Stimulated activated CD8-positive, alpha-beta memory T cell treated with anti-CD3 and anti-CD28 coated beads, Interleukin-7, amount 100 ng/mL, for 4 hours (primary cell): ENCODE results near the gene OR13J1.
"Not testable (repeated sequence)": the region's sequence is repeated elsewhere in the genome, so short reads cannot be mapped to it uniquely, and the experiment has no call there.

ENCODE experiments used
- DNase-seq, 2 donors: peaks; one replicate each; pipeline ENCODE4 v3.0.0-alpha.2; 2020; ENCODE audit warnings: low read depth in 2 of 2

Gene OR13J1

DNA sequence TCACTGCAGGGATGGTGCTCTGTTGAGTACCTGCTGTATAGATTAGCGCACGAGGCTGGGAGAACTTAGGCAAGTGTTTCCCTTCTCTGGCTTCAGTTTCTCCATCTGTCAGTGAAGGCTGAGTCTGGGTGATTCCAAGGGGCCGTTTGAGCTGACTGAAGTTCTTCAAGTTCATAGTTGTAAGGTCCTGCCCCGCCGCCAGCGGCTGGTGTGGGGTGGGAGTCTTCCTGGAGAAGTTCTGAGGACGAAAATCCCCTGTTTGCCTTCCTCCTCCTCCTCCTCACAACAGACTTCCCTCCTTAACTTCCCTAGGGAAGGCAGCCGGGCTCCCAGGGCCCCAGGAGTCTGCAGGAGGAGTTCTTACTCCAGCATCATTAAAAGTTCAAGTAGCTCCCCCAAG lies 34.1 kb upstream of the OR13J1 start:
- no peak for DNase-seq

DNA sequence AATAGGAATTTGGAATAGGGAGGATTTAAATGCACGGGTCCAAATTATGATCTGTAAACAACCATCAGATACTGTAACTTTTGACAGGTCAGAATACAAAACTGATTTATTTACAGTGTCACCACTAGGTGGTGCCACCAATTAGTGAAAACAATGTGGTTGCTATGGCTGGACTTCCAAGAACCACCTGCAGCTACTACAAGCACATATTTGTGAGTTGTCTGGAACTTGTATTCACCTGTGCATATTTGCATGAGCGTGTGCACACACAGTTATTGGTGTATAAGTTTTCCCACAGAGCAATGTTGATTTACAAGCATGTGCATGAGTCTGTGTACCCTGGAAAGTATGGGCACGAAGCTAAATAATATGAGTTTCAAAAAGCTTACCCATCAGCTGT lies 32.8 kb upstream of the OR13J1 start:
- no peak for DNase-seq

DNA sequence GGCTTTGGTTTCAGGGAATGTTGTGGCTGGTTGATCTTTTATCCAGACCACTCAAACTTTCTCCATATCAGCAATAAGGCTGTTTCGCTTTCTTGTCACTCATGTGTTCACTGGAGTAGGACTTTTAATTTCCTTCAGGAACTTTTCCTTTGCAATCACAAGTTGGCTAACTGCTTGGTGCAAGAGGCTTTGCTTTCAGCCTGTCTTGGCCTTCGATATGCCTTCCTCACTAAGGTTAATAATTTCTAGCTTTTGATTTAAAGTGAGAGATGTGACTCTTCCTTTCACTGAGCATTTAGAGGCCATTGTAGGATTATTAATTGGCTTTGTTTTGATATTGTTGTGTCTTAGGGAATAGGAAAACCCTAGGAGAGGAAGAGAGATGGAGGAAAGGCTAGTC lies 28.8 kb upstream of the OR13J1 start:
- no peak for DNase-seq

DNA sequence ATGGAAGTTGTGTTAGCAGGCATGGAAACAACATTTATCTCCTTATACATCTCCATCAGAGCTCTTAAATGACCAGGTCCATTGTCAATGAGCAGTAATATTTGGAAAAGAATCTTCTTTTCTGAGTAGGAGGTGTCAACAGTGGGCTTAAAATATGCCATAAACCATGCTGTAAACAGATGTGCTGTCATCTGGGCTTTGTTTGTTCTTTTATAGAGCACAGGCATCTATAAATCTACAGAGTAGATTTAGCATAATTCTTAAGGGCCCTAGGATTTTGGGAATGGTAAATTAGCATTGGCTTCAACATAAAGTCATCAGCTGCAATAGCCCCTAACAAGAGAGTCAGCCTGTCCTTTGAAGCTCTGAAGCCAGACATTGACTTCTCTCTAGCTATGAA lies 28.1 kb upstream of the OR13J1 start:
- DNase-seq = no peak

DNA sequence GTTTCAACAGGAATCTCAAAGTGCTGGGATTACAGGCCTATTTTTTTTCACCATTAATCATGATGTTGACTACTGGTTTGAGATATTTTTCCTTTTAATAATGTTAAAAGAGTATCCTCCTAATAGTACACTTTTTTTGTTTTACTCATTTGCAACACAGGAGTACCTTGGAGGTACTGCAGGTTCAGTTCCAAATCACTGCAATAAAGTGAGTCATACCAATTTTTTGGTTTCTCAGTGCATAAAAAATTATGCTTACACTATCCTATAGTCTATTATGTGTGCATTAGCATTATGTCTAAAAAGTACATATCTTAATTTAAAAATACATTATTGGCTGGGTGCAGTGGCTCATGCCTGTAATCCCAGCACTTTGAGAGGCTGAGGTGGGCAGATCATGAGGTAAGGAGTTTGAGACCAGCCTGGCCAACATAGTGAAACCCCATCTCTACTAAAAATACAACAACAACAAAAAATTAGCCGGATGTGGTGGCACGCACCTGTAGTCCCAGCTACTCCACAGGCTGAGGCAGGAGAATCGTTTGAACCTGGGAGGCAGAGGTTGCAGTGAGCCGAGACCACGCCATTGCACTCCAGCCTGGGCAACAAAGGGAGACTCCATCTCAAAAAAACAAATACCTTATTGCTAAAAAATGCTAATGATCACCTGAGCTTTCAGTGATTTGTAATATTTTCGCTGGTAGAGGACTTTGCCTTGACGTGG lies 27.3 kb upstream of the OR13J1 start:
- DNase-seq = not testable (repeated sequence)

DNA sequence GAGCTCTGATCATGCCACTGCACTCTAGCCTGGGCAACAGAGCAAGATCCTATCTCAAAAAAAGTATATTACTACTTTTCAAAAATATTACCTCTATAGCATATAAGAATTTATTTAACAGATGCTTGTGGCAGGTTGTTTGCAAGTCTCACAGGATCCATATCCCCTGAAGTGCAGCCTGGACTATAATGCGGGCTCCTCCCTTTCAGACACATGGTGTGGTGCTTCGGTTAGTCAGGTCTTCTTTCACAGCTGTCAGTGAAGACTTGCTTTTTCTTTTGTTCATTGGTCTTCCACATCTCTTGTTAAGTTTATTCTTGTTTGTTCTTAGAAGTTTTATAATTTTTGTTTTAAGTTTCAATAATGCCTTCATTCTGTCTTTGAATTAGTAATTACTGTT lies 26.4 kb upstream of the OR13J1 start:
- DNase-seq = no peak

DNA sequence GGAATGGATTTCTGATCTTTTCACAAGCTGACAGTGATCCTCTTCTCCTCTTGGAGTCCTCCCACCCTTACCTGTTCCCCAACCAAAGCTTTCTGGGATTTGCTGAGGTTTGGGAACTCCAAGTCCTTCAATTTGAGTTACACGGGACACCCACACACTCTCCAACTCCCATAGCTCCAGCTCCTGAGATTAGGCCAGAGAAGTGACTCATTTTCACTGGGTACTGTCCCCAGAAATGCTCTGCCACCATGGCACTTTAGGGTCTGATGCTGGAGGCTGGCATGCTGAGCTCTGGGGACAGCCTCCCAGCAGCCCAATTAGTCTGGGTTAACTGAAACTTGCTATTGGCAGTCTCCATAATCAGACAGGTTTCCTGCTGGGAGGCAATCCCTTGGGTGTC lies 21.9 kb upstream of the OR13J1 start:
- no peak for DNase-seq

DNA sequence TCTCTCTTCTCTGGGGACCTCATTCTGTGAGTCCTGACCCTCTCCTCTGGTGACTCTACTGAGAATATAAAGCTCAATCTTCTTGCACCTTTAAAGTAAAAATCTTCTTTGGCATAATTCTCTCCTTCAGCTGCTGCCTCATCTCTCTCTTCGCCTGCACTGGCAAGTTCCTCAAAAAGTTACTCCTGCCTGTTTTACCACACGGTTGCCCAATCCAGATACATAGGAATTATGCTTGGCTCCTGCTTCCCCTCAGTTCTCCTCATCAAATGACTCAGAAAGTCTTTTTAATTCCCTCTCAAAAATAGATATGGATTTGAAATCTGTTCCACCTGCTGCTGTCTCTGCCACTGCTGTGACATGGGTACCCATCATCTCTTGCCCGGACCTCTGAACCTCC lies 21.4 kb upstream of the OR13J1 start:
- no peak for DNase-seq

DNA sequence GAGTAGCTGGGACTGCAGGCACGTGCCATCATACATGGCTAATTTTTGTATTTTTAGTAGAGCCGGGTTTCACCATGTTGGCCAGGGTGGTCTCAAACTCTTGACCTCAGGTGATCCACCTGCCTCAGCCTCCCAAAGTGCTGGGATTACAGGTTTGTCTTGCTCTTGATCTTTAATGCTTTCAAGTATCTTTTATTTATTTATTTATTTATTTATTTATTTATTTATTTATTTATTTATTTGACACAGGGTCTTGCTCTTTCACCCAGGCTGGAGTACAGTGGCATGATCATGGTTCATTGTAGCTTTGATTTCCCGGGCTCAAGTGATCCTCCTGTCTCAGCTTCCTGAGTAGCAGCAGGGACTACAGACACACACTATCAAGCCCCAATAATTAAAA lies 14.7 kb upstream of the OR13J1 start:
- DNase-seq = not testable (repeated sequence)

DNA sequence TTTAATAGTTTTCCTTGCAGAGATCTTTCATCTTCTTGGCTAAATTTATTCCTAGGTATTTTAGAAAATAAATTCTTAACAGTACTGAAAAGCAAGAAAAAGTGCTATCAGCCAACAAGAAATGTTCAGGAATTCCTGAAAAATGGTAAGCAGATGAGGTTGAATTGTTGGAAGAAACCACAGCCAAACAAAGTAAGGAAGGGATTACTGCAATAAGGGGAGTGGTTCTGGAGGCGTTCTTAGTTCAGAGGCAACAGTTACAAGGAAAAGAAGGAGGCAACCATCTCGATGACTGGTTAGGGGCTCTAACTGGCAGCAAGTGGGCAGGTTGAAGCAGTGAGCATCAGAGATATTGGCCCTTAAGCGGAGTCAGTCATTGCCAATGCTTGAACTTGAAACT lies 12.8 kb upstream of the OR13J1 start:
- DNase-seq = no peak

DNA sequence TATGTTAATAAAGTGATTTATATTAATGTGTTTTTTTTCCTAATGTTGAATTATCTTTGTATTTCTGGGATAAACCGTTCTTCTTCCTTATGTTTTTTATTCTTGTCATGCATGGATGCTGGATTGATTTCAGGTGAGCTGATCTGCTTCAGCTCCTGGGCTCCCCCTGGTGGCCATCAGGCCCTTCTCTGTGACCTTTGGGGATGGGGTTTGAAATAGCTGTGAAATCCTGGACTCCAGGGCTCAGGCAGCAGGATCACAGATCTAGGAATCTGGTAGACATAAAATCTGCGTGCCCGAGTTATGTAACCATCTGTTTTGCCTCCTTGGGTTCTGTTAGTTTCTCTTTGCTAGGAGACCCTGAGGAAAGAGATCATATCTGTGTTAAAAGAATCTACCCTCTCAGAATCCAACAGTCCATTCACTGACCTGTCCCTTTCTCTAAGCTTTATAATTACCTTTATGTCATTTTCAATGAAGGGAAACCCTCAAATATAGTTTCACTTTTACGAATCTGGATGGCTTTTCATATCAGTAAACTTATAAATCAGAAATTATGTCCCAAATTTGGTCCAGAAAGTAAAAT lies 12.2 kb upstream of the OR13J1 start:
- DNase-seq = peak; percentile 61 to 62

DNA sequence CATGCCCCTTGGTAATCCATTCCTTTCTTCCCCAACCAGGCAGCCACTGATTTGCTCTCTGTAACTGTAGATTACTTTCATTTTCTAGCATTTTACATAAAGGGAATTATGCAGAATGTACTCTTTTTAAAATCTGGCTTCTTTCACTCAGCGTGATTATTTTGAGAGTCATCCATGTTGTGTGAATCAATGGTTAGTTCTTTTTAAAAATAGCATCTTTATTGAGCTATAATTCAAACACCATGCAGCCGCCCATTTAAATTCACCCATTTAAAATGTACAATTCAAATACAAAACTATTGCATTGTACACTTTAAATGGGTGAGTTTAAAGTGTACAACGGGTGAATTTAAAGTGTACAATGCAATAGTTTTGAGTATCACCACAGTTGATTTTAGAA lies 2.3 kb upstream of the OR13J1 start:
- DNase-seq = no peak

DNA sequence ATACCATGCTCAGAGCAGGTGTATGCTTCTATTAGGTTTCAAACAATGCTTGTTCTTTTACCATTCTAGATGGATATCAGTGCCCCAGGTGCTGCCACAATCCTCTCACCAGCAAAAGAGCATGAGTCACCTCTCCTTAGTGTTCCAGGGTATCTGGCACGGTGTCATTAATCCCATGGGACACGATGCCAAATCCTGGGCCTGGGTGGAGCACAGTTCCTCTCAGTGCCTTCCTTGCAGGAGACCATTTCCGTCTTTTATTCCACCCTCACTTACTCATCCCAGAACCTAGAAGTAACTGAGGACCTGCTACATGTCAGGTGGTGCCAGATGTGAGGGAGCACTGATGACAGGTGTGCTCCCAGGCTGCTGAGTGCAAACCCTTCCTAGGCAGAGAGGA lies 1.3 kb upstream of the OR13J1 start:
- DNase-seq = no peak

DNA sequence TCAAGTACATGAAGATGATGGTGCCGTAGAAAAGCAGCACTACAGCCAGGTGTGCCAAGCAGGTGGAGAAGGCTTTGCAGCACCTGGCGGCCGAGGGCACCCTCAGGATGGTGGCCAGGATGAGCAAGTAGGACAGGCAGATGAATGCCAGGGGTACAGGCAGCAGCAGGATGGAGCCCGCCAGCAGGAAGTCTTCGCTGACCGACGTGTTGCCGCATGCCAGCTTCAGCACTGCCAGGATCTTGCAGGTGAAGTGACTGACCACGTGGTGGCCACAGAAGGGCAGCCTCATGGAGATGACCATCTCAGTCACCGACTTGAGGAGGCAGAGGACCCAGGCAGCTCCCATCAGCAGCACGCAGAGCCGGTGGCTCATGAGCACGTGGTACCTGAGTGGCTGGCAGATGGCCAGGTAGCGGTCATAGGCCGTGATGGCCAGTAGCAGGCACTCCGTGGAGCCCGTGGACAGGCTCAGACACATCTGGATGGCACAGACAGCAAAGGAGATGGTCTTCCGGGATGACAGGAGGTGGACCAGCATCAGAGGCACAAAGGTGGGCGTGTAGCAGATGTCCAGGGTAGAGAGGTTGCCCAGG lies 482 bp downstream of the OR13J1 start:
- DNase-seq = no peak

DNA sequence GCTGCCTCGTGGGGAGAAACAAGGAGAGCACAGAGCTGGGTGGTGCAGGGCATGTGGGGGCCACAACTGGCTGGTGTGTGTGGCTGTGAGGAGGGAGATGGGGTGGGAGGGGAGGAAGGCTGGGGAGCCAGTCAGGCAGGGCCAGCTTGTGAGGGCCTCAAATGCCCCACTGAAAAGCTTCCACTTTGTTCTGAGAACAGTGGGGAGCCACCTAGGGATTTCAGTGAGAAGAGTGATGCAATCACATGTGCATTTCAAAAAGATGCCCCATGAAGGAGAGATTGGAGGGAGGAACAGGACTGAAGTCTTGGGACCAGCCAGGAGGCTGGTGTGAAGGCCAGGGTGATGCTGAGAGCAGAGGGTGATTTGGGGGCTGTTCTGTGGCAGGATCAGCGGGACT lies 1.3 kb downstream of the OR13J1 start:
- DNase-seq = no peak

DNA sequence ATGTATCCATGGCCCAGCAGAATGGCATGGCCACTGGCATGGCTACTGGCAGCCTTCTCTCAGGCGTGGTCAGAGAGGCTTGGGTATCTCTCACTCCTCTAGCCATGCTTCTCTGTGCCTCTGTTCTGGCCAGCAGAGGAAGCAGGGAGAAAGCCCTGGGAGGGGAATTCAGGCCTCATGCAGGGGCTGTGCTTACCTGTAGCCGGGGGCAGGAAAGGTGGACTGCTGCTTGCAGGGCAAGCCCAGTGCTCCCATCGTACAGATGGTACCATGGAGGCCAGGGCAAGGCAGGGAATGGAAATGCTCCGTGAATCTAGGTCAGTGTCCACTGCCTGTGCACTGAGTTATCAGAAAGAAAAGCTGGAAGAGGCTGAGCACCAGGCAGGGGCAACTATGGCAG lies 2.7 kb downstream of the OR13J1 start:
- DNase-seq = no peak

DNA sequence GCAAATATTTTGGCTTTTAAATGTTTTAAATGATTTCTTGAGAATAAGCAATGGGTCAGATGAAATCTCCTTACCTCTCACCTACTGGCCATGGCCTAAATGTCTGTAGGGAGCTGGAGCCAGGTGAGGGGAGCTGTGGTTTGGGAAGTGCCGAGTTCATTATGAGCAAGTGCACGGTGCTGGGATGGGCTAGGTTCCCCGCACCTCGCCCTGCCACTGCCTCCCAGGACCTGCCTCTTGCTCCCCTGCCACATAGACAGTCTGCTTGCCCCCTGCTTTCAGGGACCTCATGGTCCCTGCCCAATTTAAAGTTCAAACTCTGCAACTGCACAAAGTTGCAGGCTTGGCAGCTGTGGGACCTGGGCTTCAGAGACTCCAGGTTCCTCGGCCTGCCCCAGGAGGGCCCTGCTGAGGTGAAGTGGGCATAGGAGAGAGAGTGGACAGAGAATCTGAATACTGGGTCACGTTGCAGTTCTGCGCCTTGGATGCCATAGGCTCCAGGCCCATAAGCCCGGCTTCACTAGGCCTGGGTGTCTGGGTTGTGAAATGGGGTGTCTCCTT lies 5.4 kb downstream of the OR13J1 start:
- DNase-seq = no peak

DNA sequence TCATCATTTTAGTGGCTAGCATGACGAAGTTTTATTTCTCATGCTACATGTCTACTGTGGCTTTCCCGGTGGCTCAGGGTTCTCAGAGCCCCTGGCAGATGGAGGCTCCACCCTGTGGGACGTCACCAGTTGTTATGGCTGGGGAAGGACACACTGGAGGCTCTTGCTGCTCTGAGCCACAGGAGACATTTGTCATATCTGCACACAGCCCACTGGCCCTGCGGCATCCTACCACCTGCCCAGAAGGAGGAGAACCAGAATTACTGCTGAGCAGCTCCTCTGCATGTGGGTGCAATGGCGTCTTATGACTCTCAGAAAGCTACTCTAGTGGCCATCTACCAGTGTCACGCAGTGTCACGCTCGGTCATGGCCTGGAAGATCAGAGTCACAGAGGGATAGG lies 6.6 kb downstream of the OR13J1 start:
- DNase-seq = no peak

DNA sequence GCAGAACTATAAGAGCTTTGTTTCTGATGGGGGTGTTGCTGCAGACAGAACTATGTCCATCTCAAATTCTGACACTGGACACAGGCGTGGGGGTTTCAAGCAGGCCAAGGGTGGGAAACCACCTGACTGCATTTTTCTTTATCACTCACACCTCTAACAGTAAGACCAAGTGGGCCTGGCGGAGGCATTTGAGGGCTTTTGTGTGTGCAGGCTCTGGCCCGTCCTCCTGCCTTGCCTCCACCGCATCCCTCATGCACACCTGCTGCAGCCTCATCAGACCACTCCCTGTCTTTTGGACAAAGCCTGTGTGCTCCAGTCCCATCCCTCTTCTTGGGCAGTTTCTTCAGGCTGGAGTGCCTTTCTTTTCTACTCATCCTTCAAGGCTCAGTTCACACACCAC lies 7.9 kb downstream of the OR13J1 start:
- DNase-seq = no peak

DNA sequence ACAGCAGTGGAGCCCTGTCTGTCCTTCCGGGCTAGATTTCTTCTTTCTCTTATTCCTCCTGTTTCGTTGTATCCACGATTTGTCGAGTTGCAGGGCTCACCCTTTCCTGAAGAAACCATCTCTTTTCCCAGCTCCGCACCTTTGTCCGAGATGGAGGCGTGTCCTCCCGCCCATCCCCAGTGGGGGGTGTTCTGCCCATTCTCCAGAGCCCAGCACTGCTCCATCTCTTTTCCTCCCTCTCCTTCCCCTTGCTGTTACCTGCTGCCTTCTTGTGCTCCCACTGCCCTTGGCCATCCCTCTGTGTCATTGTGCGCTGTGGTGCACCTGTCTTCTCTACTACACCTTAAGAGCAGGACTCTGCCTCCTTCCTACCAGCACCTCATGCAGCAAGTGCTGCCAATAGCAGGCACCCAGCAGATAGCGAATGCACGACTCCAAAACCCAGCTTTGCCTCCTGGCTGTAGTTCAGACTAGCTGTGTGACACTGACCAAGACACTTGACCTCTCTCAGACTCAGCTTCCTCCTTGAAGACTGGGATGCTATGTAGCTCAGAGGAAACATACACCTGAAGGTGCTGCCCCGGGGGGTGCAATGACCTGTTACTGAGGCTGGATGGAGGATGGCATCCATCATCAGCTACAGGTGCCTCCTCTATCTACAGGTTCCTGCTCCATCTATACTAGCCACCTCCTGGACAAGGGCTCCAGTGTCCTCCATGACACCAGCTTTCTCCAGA lies 8.9 kb downstream of the OR13J1 start:
- no peak for DNase-seq

DNA sequence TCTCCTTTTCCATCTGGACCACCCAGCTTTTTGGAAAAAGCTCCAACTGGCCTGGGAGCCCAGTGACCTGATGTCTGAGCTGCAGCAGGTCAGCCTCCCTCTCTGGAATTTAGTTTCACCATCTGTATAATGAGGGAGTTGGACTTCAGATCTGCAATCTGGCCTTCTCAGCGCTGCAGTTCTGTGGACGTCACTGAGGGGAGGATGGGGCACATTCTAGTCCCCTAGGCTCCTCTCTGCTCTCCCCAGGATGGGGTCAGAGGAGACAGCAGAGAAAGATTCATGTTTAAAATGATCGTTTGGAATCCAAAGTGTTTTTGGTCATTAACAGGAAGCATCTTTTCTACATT lies 10.2 kb downstream of the OR13J1 start:
- DNase-seq = no peak

DNA sequence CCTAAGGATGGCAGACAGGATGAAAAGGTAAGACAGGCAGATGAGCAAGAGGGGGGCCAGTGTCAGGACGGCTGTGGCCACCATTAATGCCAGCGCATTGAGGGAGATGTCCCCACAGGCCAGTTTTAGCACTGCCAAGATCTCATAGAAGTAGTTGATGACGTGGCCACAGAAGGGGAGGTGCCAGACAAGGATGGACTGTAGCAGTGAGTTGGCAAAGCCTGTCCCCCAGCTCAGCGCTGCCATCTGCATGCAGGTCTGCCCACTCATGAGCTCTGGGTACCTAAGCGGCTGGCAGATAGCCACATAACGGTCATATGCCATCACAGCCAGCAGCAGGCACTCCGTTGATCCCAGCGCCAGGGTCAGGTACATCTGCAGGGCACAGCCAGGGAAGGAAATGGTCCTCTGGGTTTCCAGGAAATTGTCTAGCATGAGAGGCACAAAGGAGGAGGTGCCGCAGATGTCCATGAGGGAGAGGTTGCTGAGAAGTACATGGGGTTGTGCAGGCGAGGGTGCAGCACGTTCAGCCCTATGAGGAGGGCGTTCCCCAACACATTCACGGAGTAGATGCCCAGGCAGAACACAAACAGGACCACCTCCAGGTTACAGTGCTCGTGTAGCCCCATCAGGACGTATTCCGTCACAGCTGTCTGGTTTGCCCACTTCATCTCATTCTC lies 10.8 kb downstream of the OR13J1 start:
- DNase-seq = no peak
